SKM-1 treated with dmso at 0.1 percent for 144 hours (cell line): ENCODE data around the gene XKR7.
A peak's percentile ranks its signal among the peaks of the same experiment; 100 is the strongest.

Experiments
- DNase-seq: peaks from one replicate; lab custom pipeline; 2025; ENCODE audit not compliant: unreplicated experiment; lab: John Stamatoyannopoulos, UW

Gene XKR7

DNA sequence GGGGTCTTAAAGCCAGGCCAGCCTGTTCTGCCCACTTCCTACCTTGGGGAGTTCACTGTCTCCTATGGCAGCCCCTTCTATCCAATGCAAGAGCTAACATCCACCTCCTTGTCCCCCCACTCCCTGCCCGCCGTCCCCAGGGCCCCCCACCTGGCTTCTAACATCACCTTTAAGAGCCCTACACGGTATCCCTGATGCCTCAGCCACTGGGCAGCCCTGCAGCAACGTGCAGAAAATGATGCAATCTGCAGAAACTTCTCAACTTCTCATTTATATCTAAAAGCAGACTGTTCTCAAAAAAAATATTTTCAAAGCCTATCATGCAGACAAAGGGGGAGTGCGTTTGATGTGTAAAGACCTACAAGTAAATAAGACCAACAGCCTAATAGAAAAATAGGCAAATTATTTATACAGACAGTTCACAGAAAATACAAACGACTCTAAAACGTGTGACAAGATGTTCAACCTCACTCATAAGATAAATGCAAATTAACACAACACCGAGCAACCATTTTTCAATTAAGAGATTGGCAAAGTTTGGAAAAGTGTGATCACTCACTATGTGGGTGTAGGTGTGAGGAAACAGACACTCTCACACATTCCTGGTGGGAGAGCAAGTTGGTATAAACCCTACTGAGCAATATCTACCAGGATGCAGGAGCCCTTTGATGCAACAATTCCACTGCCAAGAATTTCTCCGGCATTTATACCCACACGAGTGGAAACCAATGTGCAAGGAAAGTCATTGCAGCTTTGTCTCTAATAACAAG is 69.0 kb downstream of the XKR7 start:
- no peak for DNase-seq

DNA sequence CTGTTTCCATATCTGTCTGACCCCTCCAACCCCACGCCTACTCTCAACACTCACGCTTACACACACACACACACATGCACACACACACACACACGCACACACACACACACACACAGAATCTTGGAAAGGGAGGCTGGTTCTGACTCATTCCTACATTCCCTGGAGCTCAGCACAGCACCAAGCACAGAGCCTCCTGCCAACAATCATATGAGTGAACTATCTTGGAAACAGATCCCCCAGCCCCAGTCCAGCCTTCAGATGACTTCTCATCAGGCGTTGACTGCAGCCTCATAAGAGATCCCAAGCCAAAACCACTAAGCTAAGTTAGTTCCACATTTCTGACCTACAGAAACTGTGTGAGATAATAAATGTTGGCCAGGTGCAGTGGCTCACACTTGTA is 70.0 kb downstream of the XKR7 start:
- DNase-seq = peak; percentile 16

DNA sequence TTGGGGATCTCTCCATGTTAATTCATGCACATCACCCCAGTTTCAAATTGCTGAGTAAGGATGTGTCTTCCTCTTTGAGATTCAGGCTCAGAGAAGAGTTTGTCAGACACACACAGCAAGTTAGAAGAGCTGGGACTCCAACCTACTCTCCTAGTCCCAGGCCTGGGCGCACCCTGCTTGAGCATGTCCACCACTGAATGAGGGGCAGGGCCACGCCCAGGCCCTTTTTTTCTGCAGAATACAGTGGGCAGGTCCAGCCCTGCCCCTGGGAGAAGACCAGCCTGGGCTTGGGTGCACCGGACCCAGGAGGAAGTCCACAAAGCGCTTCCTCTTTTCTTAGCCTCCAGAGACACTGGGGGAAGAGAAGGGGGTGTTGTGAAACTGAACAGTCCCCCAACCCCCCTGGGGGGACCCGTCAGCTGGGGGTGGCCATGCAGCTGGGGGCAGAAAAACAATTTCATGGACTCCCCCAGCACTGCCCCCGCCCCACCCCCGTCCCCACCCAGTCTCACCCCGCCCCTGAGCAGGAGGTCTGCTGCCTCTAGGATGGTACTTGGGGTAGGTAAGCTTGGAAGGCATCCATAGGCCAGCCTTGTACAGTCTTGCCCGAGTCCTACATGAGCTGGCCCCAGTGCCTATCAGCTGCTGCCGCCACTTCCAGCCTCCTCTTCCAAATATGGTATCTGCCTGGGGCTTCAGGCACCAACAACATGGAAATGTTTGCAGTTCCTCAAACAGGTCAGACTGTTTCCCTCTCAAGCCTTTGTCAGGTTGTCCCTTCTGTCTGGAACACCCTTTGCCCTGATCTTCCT is 72.4 kb downstream of the XKR7 start:
- DNase-seq = peak; percentile 91

DNA sequence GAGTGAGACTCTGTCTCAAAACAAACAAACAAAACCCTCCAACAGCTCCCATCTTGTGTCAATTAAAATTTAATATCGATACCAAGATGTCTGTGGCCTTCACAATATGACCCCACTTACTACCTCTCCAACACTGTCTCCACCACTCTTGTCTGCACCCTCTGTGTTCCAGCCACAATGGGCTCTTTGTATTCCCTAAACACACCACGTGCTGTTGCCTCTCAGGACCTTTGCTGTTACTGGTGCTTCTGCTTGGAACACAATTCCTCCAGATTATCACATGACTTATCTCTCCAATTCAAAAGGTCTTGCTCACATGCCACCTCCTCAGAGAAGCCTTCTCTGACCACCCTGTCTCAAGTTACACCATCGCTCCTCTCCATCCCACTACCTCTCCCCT is 78.0 kb downstream of the XKR7 start:
- no peak for DNase-seq

DNA sequence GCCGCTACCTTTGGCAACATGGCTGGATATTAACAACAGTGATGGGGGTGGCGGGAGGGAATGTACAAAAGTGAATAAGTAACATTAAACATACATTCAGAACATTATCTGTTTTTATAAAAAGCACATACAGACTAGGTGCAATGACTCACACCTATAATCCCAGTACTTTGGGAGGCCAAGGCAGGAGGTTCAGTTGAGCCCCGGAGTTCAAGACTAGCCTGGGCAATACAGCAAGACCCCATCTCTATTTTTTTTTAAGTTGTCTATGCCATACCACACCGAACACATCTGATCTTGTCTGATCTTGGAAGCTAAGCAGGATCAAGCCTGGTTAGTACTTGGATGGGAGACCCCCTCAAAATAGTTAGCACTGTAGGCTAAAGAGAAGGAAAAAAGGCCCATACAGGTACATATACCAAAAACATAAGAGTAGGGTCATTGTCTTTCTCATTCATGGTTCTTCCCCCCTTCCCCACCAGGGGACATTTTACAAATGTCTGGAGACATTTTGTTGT is 82.4 kb downstream of the XKR7 start:
- DNase-seq = no peak

DNA sequence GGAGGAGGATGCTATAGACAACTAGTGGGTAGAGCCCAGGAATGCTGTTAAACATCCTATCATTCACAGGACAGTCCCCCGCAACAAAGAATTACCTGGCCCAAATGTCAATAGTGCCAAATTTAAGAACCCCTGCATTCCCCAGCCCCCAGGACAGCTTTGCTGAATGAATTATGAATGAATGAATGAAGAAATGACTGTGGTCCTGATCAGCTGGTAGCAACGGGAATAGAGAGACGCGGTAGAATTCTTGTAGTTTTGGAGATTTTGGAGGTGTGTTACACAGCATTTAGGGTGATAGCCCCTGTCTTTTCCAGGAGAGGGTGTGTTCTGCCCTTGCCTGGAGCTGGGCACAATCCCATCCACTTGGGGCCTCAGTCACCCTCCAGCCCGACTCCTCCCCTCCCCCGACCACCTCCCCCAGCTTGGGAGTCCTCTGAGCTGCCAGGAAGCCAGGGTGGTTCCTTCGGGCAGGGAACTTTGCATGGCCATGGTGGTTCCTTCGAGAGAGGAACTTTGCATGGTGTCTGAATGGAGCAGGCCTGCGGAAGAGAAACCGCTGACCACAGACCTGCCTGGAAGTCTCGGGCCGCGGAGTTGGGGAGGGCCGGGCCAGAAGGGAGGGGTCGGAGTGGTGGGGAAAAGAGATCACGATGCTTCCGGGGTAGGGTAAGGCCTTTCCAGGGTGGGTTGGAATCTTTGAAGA is 83.1 kb downstream of the XKR7 start:
- DNase-seq = peak; percentile 74

DNA sequence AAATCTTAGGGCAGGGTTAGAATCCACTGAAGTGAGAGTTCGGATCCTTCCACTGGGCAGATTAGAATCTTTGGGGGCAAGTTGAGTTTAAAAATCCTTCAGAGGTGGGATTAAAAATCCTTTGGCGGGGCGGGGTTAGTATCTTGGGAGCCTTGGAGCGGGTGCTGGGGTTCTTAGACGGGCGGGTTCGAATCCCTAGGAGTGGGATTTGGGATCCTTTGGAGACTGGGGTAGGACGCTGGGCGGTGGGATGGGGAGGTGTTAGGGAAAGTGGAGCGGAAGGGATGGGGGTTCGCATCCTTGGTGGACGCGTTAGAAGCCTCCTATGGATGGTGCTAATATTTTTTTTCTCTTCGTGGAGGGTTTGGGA is 83.8 kb downstream of the XKR7 start:
- no peak for DNase-seq

DNA sequence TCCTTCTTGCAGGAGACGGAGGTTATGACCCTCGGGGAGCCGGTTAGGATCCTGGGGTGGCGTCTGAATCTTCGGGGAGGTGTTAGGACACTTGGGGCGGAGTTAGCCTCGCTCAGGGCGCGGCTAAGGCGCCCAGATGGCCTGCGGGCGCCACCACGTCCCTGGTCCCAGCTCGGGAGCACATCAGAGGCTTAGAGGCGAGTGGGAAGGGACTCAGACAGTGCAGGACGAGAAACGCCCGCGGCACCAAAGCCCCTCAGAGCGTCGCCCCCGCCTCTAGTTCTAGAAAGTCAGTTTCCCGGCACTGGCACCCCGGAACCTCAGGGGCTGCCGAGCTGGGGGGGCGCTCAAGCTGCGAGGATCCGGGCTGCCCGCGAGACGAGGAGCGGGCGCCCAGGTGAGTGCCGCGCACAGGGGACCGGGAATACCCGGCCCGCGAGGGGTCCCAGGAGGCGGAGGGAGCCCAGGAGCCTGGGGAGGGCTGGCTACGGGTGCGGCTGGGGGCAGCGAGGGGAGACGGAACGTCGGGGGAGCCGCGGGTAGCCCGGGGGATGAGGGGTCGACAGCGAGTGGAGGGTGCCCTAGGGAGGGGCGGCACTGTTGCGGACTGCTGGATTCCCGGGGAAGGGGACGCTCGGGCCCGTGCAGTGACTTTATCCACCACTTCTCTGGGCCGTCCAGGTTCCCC is 84.3 kb downstream of the XKR7 start, which contains the start of gene HCK:
TSS of gene HCK (plus strand) at position 153 of the 688 bp plus-strand sequence.
- peak; percentile 48 for DNase-seq

DNA sequence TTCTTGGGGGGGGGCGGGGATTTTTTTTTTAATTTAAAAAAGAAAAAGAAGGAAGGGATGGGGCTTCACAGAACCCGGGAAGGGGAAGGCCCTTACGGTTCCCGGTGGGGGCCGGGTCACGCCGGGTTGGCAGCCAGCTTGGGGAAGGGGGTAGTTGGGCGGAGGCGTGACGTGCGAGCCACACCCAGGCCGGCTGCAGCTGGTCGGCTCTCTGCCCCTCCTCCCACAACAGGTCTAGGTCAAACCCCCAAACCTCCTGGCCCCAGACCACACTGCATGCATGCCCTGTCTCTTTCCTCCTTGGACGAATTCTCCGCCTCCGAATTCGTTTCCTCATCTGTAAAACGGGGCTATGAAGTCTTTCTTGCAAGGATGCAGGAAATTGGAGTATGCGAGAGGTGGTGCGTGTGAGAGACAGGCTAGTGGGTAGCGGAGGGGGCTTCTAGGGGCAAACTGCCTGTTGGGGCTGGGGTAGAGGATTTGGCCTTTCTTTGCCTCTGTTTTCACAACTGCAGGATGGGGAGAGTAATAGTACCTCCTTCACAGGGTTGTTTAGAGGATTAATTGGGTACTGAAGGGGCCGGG is 84.9 kb downstream of the XKR7 start:
- peak; percentile 62 for DNase-seq
